Measurements from ENCODE around the gene BCL11B.

The BCL11B gene

GRCh38 chr14:99314623-99315022 is 42.6 kb upstream of the BCL11B start:
- Histone ChIP-seq H4K20me1 (ENCODE audit: low read depth, low read length) (no peaks in the 10 kb centered on the region), H2AFZ (ENCODE audit: low read depth, low read length, severe bottlenecking) (no peak overlapping the region), H3F3A (ENCODE audit: insufficient read depth) (no peaks in the 10 kb centered on the region), H3K27ac (ENCODE audit: low read depth, low read length) (no peak overlapping the region), H3K36me3 (ENCODE audit: low read length) (no peaks in the 10 kb centered on the region), H3K9ac (ENCODE audit: low read length) (no peak overlapping the region), H3K4me3 (ENCODE audit: insufficient read depth, low read length, poor library complexity, severe bottlenecking) (no peak overlapping the region), H3K9me3 (ENCODE audit: insufficient read depth, low read length) (no peaks in the 10 kb centered on the region), H3K27me3 (ENCODE audit: low read length) (no peaks in the 10 kb centered on the region), H3K9me2 (replicated peaks; ENCODE audit: insufficient read depth, low read length) (no peaks in the 10 kb centered on the region), H3K4me2 (ENCODE audit: low read depth, low read length, poor library complexity, severe bottlenecking) (no peak overlapping the region), H3K79me2 (ENCODE audit: insufficient read depth, low read length) (no peaks in the 10 kb centered on the region)
- TF ChIP-seq EZH2phosphoT487 (conservative IDR thresholded peaks at IDR 0.05; ENCODE audit: low read length), result no peak
- no peak for TF ChIP-seq CTCF (IDR thresholded peaks at IDR 0.05; ENCODE audit: insufficient read depth, low read length, poor library complexity, severe bottlenecking)

GRCh38 chr14:99313234-99313633 is 41.2 kb upstream of the BCL11B start:
- H3K9me3 ChIP-seq (ENCODE audit: insufficient read depth, low read length), result no peaks in the 10 kb centered on the region
- H3K27me3 ChIP-seq (ENCODE audit: low read length), result no peaks in the 10 kb centered on the region
- H3K4me3 ChIP-seq (ENCODE audit: insufficient read depth, low read length, poor library complexity, severe bottlenecking), result no peak overlapping the region

GRCh38 chr14:99312106-99312505 is 40.1 kb upstream of the BCL11B start:
- Histone ChIP-seq H3K9me2 (replicated peaks; ENCODE audit: insufficient read depth, low read length) (no peaks in the 10 kb centered on the region), H3K27ac (ENCODE audit: low read depth, low read length) (no peak overlapping the region), H3K4me3 (ENCODE audit: insufficient read depth, low read length, poor library complexity, severe bottlenecking) (no peak overlapping the region), H3K9me3 (ENCODE audit: insufficient read depth, low read length) (no peaks in the 10 kb centered on the region), H3K27me3 (ENCODE audit: low read length) (no peaks in the 10 kb centered on the region), H3K4me2 (ENCODE audit: low read depth, low read length, poor library complexity, severe bottlenecking) (no peak overlapping the region), H3K79me2 (ENCODE audit: insufficient read depth, low read length) (no peaks in the 10 kb centered on the region), H4K20me1 (ENCODE audit: low read depth, low read length) (no peaks in the 10 kb centered on the region), H3F3A (ENCODE audit: insufficient read depth) (no peaks in the 10 kb centered on the region), H3K36me3 (ENCODE audit: low read length) (no peaks in the 10 kb centered on the region), H2AFZ (ENCODE audit: low read depth, low read length, severe bottlenecking) (no peak overlapping the region), H3K9ac (ENCODE audit: low read length) (no peak overlapping the region)
- TF ChIP-seq CTCF (IDR thresholded peaks at IDR 0.05; ENCODE audit: insufficient read depth, low read length, poor library complexity, severe bottlenecking) (no peak), EZH2phosphoT487 (conservative IDR thresholded peaks at IDR 0.05; ENCODE audit: low read length) (no peak)

More at GRCh38 chr14:99313234-99313633, 41.2 kb upstream of the BCL11B start:
- H3K27ac ChIP-seq (ENCODE audit: low read depth, low read length), result no peak overlapping the region
- no peak for TF ChIP-seq CTCF (IDR thresholded peaks at IDR 0.05; ENCODE audit: insufficient read depth, low read length, poor library complexity, severe bottlenecking)
- no peak for TF ChIP-seq EZH2phosphoT487 (conservative IDR thresholded peaks at IDR 0.05; ENCODE audit: low read length)
- H4K20me1 ChIP-seq (ENCODE audit: low read depth, low read length), result no peaks in the 10 kb centered on the region
- H3K4me2 ChIP-seq (ENCODE audit: low read depth, low read length, poor library complexity, severe bottlenecking), result no peak overlapping the region
- H3K79me2 ChIP-seq (ENCODE audit: insufficient read depth, low read length), result no peaks in the 10 kb centered on the region
- H3K9ac ChIP-seq (ENCODE audit: low read length), result no peak overlapping the region
- no peaks in the 10 kb centered on the region for H3K9me2 ChIP-seq (replicated peaks; ENCODE audit: insufficient read depth, low read length)
- no peaks in the 10 kb centered on the region for H3F3A ChIP-seq (ENCODE audit: insufficient read depth)
- H3K36me3 ChIP-seq (ENCODE audit: low read length), result no peaks in the 10 kb centered on the region
- no peak overlapping the region for H2AFZ ChIP-seq (ENCODE audit: low read depth, low read length, severe bottlenecking)

Data from SU-DHL-6 (cell line).